IPS-NIHi7 (cell line): ENCODE data around the gene ANP32A.

Source experiments
- DNase-seq: peaks from one replicate; pipeline ENCODE4 v3.0.0; 2012; ENCODE audit warnings: mixed read lengths; ENCODE audit errors: extremely low spot score

The ANP32A gene

DNA sequence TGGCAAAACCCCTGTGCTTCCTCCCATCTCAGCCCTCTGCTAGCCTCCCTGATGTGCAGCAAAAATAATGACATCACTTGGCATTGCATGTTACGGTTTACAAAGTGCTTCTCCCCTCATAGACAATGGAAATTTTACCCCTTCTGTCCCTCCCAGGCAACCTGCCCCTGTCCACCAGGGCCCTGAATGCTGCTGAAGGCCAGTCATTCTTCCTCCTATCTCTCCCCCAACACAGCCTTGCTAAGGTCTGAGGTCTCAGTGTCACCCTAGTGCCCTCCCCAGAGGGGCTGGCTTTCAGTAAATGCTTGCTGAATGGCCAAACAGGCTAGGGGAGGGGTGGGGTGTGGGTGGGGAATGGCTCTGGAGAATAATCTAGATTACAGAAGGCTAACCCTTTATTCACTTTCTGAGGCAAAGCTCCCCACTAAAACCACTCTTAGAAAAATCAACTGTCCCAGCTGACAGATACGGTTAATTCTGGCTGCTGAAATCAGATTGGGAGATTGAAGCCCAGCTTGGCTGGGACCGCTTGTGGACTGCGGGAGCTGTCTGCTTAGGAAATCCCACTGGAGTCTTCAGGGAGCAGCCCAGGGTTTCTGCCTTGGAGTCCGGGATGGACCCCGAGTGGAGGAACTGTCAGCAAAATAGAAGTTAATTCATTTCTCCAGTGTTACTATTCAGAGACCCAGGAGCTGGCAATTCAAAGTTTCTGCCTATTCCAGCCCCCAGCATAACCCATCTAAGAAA, 22.9 kb downstream of the ANP32A start:
- no peak for DNase-seq

DNA sequence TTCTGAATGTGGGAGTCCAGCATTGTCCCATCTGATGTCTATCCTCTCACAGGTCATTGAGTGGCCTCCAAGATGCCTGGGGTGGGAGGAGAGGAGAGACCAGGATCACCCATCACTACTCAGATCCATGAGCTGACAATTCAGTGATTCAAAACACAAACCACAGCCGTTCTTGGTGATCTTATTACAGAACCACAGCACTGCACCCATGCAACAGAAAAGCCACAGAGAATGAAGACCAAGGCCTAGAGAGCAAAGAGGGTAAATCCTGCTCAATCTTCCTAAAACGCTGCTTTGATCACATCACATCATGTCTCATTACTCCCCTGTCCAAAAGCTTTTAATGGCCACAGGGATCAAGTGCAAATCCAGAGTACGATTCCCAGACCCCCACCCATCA, 23.5 kb downstream of the ANP32A start:
- no peak for DNase-seq

DNA sequence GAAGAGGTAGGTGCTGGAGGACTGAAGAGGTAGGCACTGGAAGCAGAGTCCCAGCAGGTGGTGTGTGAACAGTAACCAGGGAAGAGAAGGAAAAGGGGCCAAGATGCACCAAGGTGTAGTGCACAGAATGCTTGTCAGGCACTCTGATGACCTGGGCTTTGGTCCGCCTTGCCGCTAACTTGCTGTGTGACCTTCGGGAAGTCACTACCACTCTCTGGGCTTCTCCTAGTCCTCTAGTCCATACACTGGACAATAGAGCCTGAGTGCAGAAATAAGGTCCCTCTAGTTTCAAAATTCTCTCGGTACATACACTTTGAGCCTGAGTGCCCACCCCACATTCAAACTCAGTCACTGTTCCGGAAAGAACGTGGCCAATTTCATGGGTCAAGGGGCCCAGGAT, 24.1 kb downstream of the ANP32A start:
- no peak for DNase-seq

DNA sequence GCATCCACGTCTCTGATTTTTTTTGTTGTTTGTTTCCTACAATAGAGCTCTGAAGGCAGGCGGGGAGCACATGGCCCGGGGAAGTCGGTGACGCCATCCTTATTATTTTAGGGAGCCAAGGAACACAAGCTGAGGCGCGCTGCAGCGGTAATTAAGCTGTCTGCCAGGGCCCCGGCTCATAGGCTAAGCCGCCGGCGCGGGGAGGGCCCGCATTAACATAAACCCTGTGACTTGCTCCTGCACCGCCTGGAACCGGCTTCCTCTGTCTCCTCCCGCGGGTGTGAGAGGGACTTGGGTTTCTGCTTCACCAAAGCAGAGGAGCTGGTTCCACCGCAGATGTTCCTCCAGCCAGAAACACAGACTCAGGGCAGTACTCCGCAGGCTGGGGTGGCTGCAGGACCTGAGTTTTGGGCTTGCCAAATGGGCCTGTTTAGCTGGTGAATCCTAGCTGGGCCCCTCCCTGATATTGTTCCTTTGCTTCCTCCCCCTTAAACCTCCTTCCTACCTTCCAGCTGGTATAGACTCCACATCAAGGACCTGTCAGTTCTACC, 25.3 kb downstream of the ANP32A start:
- peak; percentile 91 for DNase-seq

DNA sequence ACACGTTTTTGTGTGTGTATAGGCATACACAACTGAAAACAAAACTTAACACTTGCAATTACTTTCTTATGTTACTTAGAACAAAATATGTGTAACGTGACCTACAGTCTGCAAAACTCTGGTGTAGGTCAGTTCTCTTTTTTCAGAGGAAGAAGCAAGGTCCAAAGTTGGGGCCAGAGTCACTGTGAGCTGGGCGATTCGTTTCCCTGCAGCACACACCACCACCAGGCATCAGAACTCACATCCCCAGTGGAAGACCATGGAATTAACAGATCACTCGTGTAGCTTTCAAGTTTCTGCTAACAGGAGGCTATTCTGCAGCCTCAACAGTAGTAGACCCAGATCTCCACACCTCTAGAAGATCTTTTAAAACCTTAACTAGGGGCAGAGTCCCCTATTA, 25.8 kb downstream of the ANP32A start:
- DNase-seq = no peak

DNA sequence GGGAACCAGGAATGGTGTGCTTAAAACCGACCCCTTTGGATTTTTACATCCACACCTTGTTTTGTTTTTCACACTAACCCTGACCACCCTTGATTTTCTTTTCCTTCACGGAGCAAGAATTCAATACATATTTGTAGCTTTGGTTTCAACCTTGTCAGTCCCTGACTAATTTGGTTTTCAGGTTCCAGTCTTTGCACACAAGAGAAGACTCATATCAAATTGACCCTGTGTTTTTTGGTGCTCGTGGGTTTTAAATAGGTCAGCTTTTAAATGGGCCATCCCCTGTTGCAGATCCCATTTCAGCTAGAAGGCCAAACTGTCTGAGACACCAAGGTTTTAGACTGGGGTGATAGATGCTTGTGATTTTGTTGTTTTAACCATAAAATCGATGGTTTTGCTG, 26.4 kb downstream of the ANP32A start:
- no peak for DNase-seq

DNA sequence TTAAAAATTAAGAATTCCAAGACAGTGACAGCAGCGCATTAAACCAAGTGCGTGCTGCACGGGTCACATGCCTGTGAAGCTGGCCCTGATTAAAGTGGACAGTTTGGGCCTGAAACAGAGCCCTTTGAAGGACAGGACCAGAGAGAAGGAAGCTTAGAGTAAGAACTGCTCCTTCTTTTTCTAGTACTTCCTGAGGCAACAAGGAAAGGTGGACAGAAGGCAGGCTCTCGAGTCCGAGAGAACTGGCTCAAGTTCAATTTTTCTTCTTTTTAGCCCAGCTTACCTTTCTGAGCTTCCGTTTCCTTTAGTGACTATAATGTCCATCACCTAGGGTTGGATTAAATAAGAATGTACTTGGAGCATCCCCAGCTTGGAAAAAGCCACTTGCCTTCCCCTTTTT, 26.9 kb downstream of the ANP32A start:
- DNase-seq = no peak

DNA sequence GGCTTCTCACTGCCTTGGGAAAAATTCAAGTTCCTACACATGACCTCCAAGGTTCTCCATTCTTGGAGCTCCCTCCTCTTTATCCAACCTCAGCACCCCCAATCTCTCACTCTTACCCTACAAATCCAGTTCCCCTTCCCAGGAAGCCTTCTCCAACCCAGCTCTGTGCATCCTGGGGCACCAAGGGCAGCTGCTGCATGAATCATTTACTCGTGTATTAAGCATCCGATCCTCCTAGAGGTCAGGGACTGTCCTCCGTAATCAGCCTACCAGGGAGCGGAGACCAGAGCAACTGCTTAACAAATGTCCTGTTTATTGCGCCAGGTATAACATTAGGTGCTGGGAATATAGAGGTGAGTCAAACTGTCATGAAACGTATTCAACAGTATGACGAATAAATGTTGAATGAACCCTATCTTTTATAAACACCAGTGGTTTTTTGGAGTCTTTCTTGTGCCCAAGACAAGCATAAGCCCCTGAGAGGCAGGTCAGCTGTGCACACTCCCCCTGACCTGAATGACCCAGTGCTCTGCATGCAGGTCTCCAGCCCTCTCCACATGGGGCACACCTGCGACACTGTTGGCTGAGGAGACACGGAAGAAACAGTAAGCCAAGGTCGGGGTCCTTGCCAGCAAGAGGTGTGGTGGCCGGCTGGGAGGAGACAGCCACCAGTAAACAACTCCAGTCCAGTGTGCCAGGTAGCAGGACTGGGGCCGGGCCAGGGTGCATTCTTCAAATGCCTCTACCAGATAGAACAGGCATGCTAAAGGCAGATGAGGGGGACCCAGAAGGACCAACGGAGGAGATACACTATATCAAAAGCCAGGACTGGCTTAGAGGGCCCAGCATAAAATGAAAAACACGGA, 27.6 kb downstream of the ANP32A start:
- DNase-seq = no peak

DNA sequence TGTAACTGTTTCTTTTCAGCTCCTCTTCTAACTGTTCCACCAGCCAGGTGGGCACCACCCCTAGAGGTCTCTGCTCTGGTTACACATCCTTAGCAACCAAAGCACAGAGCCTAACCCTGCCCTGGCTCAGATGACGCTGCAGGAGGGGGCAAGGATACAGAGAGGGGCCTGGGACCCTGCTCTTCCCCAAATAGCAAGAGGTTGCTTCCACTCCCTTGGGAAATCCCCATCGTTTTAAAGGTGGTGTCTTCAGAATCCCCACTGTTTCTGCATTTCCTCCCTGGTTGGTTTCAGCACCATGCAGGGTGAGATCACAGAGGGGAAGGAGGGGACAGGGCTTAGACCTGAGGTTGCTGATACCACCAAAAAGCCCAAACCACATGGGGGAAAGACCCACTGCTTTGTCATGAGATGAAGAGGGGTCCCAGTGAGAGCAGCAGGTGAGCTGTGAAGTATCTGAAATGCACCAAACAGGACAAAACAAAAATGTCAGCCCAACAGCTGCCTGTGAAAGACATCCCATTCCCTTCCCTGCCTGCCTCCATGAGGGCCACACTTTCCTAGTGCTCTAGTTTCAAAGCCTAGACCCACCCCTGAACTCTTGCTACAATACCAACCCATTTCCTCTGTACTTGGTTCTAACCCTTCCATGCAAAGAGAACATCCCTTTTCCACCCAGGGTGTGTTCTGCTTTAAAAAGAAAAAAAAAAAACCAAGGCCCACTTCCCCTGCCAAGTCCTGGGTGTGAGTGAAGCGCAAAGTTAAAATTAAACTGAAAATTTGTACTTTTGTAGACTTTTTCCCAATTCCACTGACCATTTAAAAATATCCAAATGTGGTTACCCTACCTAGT, 29.0 kb downstream of the ANP32A start:
- DNase-seq = peak; percentile 52

DNA sequence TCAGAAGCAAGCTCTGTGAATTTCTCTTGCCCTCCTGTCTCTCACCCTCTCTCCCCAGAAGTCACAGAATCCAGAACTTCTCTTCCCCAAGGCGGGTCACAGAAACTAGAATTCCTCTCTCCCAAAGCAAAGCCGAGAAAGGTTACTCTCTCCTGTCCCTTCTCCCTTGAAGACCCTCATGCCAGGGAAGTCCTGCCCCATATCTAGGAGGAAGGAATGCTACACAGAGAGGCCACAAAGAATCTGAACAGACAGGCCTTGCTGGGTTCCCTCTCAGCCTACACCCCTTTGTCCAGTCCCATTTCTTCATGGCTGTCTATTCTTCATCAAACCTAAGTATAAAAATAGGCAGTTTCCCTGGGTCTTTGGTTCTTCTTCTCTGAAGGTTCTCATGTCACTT, 29.8 kb downstream of the ANP32A start:
- no peak for DNase-seq

DNA sequence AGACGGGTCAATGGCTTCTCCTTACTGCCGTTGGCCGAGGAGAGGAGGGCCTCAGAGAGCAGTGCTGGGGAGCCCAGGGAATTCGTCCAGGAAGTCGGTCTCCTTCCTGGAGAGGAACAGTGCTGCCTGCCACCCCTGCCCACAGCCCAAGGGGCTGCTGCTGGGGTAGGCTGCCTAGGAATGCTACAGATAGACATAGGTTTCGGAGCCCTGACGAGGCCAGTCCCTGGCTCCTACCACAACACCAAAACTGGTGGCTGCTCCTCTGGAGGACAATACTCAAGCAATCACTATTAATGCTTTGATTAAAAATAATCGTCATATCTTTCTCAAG, 30.5 kb downstream of the ANP32A start:
- DNase-seq = no peak

DNA sequence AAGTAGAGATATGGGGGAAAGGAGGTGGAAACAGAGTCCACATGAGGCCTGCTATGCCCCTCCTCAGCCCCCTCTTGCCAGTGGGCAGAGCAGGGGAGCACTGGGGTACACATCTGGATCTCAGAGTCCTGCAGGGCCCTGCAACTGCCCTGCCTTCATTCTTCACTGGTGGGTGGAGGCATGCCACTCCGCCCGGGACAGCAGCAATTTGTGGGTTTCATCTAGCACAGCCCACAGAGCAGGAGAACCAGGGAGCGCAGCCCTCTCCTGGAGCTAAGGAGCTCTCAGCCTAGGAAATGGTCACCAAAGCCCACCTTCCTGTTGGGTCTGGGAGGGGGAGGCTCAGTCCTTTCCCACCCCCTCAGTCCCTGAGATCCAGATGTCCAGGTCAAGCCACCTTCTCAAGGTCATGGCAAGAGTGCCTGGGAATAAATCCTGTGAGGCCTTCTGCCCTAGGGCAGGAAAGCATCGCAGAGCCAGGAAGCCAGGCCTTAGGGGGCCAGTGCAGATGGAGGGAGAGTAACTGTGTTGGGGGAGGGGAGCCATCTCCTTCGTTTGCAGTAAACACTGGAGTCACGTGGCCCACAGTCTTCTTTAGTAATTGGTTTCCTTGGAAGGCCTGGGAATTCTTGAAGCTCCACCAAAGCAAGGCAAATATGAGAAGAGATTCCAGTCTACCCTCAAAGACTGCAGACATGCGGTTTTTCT, 31.0 kb downstream of the ANP32A start:
- DNase-seq = peak; percentile 77

DNA sequence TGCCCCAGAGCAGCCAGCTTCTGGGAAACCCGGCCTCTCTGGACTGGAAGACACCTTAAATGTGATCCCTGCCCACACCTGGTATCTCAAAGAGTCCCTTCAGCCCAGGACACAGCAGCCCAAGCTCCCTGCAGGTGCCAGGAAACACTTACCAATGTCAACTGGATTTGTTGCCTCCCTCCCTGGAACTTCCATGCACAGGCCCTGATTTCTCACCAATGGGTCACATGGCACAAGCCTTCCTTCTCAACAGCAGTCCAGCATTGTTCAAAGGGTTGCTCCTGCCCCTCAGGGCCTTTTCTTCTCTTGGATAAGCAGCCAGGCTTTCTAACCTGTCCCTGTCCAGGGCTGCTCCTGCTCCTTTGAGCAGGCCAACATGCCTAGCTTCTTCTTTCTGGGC, 31.6 kb downstream of the ANP32A start:
- DNase-seq = no peak

DNA sequence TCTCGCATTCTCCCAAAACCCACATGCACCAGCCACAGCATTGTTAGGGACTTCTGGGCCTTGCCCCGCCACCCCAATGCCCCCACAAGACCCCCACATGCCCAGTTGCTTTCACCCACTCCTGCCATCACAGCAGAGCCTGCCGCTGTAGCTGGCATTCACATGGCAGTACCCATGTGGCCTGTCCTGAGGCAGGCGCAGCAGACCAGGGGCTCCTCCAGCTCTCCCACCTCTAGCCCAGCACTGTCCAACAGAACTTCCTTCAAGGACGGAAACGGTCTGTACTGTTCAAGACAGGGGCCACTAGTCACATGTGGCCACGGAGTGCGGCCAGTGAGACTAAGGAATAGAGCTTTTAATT, 32.5 kb downstream of the ANP32A start:
- no peak for DNase-seq

DNA sequence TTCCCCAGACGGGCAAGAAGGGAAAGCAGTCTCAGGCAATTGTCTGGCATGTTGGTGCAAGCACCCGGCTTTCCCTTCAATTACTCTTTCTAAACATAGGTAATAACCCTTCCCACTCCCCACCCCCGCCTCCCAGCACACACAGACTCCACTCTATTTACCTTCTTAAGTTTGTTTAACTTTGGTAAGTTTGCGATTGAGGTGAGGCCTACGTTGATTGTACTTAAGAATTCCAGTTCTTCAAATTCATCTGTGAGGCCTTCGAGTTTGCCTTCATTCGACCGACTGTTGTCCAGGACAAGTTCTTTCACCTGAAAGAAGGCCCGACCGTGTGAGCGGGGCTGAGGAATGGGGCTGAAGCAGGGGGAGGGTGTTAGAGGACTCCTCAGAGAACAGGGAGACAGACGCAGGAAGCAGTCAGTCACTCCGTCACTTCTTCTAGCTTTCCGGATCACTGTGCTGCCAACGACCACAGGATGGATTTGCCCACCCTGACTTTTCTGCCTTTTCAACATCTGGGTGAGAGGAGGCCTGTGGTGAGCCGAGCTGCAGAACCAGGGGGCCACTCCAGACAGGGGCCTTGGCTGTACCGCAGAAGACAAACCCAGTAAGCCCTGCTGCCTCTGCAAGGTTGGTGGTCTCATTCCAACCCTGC, 33.0 kb downstream of the ANP32A start:
- no peak for DNase-seq

DNA sequence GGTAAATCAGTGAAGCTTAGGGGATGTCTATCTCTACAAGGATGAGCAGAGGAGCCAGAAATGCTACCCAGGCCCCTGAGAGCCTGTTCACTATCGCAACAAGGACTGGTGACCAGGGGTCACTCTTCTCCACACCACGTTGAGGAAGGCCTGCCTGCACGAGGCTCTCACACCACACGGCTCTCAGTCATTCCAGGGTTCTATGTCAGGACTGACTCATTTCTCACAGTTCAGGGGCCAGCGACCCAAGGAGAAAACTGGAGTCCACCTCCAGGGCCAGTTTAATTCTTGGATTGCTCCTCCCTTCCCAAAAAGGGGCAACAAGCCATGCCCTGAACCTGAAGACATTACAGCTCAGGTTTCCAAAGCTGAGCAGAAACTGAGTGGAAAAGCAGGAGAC, 33.9 kb downstream of the ANP32A start:
- DNase-seq = no peak

DNA sequence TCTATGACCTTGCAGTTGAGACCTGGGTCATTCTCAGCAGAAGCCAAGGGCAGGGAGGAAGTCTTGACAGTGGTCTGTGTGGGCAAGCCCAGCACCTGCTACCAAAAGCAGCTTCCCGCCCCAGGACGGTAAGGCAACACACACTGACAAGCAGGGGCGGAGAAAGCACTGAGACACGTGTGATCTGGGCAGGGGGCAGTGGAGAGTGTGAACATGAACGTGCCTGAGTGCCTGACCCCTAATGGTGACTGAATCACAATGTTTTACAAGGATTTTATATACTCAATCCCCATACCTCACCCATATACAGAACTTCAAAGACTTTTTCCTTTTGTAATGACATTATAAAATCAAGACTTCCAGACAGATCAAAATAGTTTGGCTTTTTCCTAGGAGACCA, 35.2 kb downstream of the ANP32A start:
- DNase-seq = no peak

DNA sequence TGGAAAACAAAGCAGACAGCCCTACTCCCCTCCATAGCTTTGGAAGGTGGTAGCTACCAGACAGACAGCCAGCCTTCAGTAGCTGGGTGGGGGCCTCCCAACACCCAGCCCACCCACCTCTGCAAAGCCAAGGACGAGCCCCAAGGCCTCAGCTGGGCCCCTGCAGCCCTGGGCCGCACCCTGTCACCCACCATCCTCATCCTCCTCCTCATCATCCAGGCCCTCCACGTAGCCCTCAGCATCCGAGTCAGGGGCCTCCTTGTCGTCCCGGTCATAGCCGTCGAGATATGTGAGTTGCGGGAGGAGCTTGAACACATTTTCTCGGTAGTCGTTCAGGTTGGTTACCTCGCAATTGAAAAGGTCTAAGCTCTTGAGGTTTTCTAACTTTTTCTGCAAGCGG, 36.5 kb downstream of the ANP32A start:
- no peak for DNase-seq

DNA sequence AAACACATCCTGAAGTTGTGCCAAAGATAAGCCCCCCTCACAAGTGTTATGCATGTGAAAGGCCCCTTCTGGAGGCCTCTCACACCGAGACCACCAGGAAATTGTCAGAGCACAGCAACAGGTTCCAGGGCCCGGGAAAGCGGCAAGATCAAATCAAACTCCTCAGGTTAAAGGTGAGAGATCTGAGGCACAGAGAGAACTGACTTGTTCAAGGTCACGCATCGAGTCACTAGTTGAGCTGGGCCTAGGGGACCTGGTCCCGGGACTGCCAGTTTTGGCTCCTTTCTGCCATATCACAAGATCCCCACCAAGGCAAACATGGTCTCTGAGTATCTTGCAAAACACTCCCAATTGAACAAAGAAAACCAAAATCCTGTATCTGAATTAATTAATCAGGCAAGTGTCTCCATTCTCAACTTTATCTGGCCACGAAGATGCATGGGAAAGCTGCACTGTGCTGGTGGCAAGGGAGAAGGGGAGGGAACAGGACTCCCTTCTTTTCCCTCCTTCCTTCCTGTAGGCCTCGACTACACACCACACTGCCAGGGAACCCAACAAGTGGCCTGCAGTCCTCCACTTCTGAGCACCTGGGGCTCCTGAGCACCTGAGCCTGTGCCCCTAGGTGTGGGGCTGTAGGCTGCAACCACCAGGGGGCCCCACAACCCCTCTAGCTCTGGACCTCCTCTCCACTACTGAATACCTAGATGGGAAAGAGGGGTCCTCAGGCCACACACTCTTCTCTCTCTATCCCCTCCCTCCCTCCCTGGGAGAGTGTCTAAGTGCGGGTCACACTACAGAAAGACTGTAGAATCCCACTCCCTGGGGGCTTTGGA, 37.3 kb downstream of the ANP32A start:
- DNase-seq = peak; percentile 82

DNA sequence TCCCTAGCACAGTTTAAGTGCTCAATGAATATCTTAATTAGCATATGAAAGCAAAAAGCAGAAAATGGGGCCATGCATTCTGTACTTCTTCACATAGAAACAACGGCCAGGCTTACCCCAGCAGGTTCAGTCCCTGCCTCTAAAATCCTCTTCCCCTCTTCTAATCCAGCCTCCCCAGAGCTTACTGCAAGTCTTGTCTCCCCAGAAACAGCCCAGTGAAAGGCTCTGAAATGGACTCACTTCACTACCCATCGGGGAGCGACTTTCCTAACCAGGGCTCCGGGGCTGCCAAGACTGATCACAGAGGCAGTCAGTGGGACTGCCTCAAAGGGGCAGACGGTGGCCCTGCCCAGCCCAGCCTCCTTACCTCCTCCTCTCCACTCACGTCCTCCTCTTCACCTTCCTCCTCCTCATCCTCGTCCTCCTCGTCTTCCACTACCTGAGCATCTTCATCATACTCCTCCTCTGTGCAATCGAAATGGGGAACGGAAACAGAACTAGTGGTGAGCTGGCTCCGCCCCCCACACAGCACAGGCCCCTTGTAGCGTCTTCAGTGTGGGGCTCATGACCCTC, 38.0 kb downstream of the ANP32A start:
- DNase-seq = no peak
